ENCODE measurements around the gene TMBIM1.
A peak's percentile ranks its signal among the peaks of the same experiment; 100 is the strongest.

TMBIM1 gene

GRCh38 chr2:218292048-218293014, at the start of gene TMBIM1:
TMBIM1 (minus strand) TSS chr2:218292503; CDS start chr2:218282141, 10,362 bp downstream.
- peak; percentile 22 for DNase-seq

GRCh38 chr2:218341381-218341780, 49.1 kb upstream of the TMBIM1 start:
- DNase-seq = no peak

GRCh38 chr2:218340656-218341055, 48.4 kb upstream of the TMBIM1 start:
- DNase-seq = no peak

- DNase-seq = no peak
Observed at GRCh38 chr2:218334531-218334930, 42.2 kb upstream of the TMBIM1 start.

GRCh38 chr2:218332920-218333645, 40.8 kb upstream of the TMBIM1 start:
- no peak for DNase-seq

GRCh38 chr2:218332288-218332687, 40.0 kb upstream of the TMBIM1 start:
- no peak for DNase-seq

- DNase-seq = no peak
Observed at GRCh38 chr2:218331745-218332144, 39.4 kb upstream of the TMBIM1 start.

- no peak for DNase-seq
Observed at GRCh38 chr2:218329826-218330593, 37.7 kb upstream of the TMBIM1 start.

- no peak for DNase-seq
Observed at GRCh38 chr2:218329027-218329825, 36.9 kb upstream of the TMBIM1 start.

GRCh38 chr2:218328294-218328693, 36.0 kb upstream of the TMBIM1 start:
- DNase-seq = no peak

- no peak for DNase-seq
Observed at GRCh38 chr2:218327451-218328210, 35.3 kb upstream of the TMBIM1 start.

- no peak for DNase-seq
Observed at GRCh38 chr2:218326315-218326714, 34.0 kb upstream of the TMBIM1 start.

GRCh38 chr2:218325566-218326160, 33.4 kb upstream of the TMBIM1 start:
- no peak for DNase-seq

- DNase-seq = no peak
Observed at GRCh38 chr2:218323526-218324472, 31.5 kb upstream of the TMBIM1 start.

GRCh38 chr2:218322768-218323525, 30.6 kb upstream of the TMBIM1 start:
- peak; percentile 76 for DNase-seq

GRCh38 chr2:218320704-218321336, 28.5 kb upstream of the TMBIM1 start:
- DNase-seq = no peak

- DNase-seq = no peak
Observed at GRCh38 chr2:218319813-218320365, 27.6 kb upstream of the TMBIM1 start.

- DNase-seq = no peak
Observed at GRCh38 chr2:218318241-218318640, 25.9 kb upstream of the TMBIM1 start.

All from NCI-H774 (cell line).